A673 (cell line): ENCODE results near the gene RPL13A. TPM values are rescaled to one million over a fixed set of nuclear protein-coding genes. Genes with fewer than 3 reads are reported as not detected.

Experiments used
- BruUV-seq: library from RNA; stranded (reverse); fragments of 400-500 nt; replicated peaks from 2 replicates; lab custom pipeline; 2021; lab: Mats Ljungman, UMichigan
- CTCF ChIA-PET: fragments of 300-600 bp; sonication (Branson Sonifier 250); formaldehyde crosslinking; loops from one replicate; lab custom pipeline; 2022; ENCODE audit warnings: antibody characterized with exemption; lab: Charles Lee
- POLR2A ChIA-PET: fragments of 300-600 bp; sonication (Branson Sonifier 250); formaldehyde crosslinking; loops from one replicate; lab custom pipeline; 2022; ENCODE audit warnings: antibody characterized with exemption; ENCODE audit not compliant: low non-redundant PET; lab: Charles Lee
- DNase-seq: peaks from one replicate; pipeline ENCODE4 v3.0.0-alpha.2; 2015; ENCODE audit warnings: low spot score
- H3K27ac ChIP-seq: fragments of 200-600 bp; sonication (generic); 2 replicates; pipeline ENCODE4 v1.5.1; 2016; ENCODE audit warnings: mixed run types, low read depth, mild to moderate bottlenecking, mixed read lengths, antibody characterized with exemption, low read length; ENCODE audit not compliant: poor library complexity, severe bottlenecking
- H3K27me3 ChIP-seq: fragments of 200-600 bp; sonication (generic); replicated peaks from 2 replicates; pipeline ENCODE4 v1.6.1; 2017; ENCODE audit warnings: mixed run types, low read depth, mild to moderate bottlenecking, mixed read lengths, antibody characterized with exemption, low read length; ENCODE audit not compliant: insufficient read depth, poor library complexity
- H3K36me3 ChIP-seq: fragments of 200-600 bp; sonication (generic); 2 replicates; pipeline ENCODE4 v1.6.1; 2016; ENCODE audit warnings: mixed run types, mild to moderate bottlenecking, mixed read lengths, antibody characterized with exemption, low read length; ENCODE audit not compliant: insufficient read depth, poor library complexity, severe bottlenecking
- H3K4me1 ChIP-seq: fragments of 200-600 bp; sonication (generic); 2 replicates; pipeline ENCODE4 v1.6.1; 2017; ENCODE audit warnings: mixed run types, mild to moderate bottlenecking, mixed read lengths, antibody characterized with exemption, low read length; ENCODE audit not compliant: insufficient read depth, poor library complexity, severe bottlenecking
- H3K4me3 ChIP-seq: fragments of 200-600 bp; sonication (generic); 2 replicates; pipeline ENCODE4 v1.5.1; 2016; ENCODE audit warnings: low read depth, mixed run types, mild to moderate bottlenecking, mixed read lengths, low read length; ENCODE audit not compliant: poor library complexity, severe bottlenecking
- H3K9me3 ChIP-seq: fragments of 200-600 bp; sonication (generic); 2 replicates; pipeline ENCODE4 v1.6.1; 2016; ENCODE audit warnings: mixed run types, low read depth, mild to moderate bottlenecking, mixed read lengths, antibody characterized with exemption, low read length; ENCODE audit not compliant: poor library complexity, severe bottlenecking
- EZH2 ChIP-seq: fragments of 200-600 bp; sonication (generic); IDR thresholded peaks from 2 replicates; pipeline ENCODE4 v1.6.1; 2017; ENCODE audit warnings: borderline replicate concordance, low read depth, mild to moderate bottlenecking, mixed read lengths, antibody characterized with exemption, low read length; ENCODE audit not compliant: poor library complexity, severe bottlenecking
- intact Hi-C: fragments of 100-400 bp; cut with micrococcal nuclease; formaldehyde crosslinking; loops from one replicate; pipeline ENCODE4 v1.10.0; 2022; ENCODE audit not compliant: unreplicated experiment
- total RNA-seq: library from RNA; stranded (reverse); gene quantifications from 2 replicates; pipeline ENCODE4 v1.2.3, GENCODE V29; 2021
- TF ChIP-seq, protein P1 (sequence below): fragments of 300-800, 200-600 bp; sonication (generic); conservative IDR thresholded peaks from 2 replicates; pipeline ENCODE4 v1.5.1; 2017; ENCODE audit warnings: low read depth, mild to moderate bottlenecking, antibody characterized with exemption, low read length, moderate library complexity, mixed read lengths

Gene RPL13A
- total RNA-seq, 1 experiment from 2014 or later: 2,390 TPM

DNA sequence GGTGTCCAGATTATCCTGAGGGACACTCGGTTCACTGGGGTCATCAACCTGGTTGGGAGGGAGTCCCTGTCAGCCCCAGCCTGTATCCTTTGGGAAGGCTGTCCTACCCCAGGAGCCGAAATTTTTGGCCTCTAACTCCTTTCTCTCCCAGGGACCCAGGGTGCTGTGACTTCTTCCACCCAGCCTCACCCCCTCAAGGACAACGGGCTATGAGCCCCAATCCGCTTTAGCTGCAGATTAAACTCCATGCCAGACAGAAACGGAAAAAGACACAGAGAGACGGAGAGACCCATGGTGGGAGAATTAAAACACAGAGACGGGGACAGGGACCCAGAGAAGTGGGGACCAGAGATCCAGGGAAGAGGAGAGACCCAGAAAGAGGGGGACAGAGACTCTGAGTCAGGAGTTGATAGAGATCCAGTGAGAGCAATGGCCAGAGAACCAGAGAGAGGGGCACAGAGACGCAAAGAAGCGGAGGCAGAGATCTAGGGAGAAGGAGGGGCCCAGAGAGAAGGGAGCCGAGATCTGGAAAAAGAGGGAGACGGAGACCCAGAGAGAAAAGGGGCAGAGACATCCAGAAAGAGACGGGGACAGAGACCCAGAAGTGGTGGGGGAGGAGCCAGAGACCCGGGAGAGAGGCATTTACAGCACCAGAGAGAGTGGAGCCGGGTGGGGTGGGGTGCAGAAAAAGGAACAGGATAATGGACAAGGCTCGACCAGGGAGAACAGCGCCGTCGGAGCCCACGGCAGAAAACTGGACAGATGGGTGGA, 46.8 kb upstream of the RPL13A start:
- POLR2A ChIA-PET: no interaction called here
- TF ChIP-seq EZH2: no peak
- TF ChIP-seq, protein P1, sequence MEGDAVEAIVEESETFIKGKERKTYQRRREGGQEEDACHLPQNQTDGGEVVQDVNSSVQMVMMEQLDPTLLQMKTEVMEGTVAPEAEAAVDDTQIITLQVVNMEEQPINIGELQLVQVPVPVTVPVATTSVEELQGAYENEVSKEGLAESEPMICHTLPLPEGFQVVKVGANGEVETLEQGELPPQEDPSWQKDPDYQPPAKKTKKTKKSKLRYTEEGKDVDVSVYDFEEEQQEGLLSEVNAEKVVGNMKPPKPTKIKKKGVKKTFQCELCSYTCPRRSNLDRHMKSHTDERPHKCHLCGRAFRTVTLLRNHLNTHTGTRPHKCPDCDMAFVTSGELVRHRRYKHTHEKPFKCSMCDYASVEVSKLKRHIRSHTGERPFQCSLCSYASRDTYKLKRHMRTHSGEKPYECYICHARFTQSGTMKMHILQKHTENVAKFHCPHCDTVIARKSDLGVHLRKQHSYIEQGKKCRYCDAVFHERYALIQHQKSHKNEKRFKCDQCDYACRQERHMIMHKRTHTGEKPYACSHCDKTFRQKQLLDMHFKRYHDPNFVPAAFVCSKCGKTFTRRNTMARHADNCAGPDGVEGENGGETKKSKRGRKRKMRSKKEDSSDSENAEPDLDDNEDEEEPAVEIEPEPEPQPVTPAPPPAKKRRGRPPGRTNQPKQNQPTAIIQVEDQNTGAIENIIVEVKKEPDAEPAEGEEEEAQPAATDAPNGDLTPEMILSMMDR: no peak
- CTCF ChIA-PET: interaction anchor here (0.7 to 1.1 kb wide), 2 partner anchors 9 to 49 kb away, joined by 3 read pairs; no protein-coding TSS in a partner anchor
- Histone ChIP-seq H3K27ac (no peak overlapping the region), H3K27me3 (peaks cover 36% of the 10 kb centered on the region), H3K4me1 (peaks cover 12% of the 10 kb centered on the region), H3K36me3 (no peaks in the 10 kb centered on the region), H3K9me3 (no peaks in the 10 kb centered on the region), H3K4me3 (peak overlapping the region; percentile 68)
- no peak for DNase-seq
- BruUV-seq: no TSS peak
- intact Hi-C loops: loop anchor here (5.0 kb wide), 2 partner anchors 213 to 343 kb away; no protein-coding TSS in a partner anchor

DNA sequence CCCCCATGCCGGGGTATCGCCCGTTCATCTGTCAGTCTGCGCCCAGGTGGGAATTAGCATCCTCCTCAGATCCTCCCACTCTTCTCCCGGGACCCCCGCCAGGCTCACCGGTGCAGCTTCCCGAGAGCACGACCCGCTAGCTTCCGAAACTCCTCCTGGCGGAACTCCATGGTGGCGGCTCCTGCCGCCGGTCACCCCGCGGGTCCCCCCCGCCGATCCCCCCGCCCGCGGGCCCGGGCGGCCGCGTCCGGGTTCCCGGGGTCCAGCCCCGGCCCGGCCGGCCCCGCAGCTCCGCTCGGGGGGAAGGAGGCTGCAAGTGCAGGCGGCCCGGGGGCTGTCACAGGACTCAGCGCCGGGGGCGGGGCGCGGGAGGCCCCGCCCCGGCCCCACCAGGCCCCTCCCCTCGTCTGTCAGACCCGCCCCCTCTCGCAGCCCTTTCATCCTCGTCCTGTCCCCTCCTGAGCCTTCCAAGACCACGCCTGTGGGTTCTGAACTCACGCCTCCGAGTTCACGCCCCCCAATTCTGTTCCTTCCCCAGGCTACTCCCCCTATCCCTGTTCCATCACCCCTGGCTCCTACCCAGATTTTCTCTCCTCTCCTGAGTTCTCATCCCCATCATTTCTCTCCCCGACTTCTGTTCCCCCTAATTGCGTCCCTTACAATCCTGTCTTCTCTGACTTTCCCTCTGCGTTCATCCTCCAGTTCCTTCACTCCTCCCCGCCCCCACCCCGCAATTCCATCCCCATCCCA, 46.0 kb upstream of the RPL13A start, which contains the start of gene SLC17A7:
Gene SLC17A7 (minus strand): TSS at position 318 of the 750 bp plus-strand sequence. CDS start 148 bp downstream, at position 170.
- CTCF ChIA-PET: interaction anchor here (0.7 to 2.2 kb wide), 2 partner anchors 10 to 50 kb away, joined by 3 to 10 read pairs; no protein-coding TSS in a partner anchor
- H3K4me3 ChIP-seq: peak within 1 kb of the TSS; percentile 68
- H3K4me1 ChIP-seq: peaks cover 12% of the 10 kb centered on the region
- H3K9me3 ChIP-seq: no peaks in the 10 kb centered on the region
- no peak for TF ChIP-seq EZH2
- TF ChIP-seq, protein P1: no peak
- peak; percentile 71 for DNase-seq
- intact Hi-C loops: loop anchor here (5.0 kb wide), 2 partner anchors 214 to 344 kb away; no protein-coding TSS in a partner anchor
- H3K36me3 ChIP-seq: no peaks in the 10 kb centered on the region
- POLR2A ChIA-PET: no interaction called here
- H3K27me3 ChIP-seq: peaks cover 36% of the 10 kb centered on the region
- BruUV-seq: no TSS peak
- no peak within 1 kb of the TSS for H3K27ac ChIP-seq

DNA sequence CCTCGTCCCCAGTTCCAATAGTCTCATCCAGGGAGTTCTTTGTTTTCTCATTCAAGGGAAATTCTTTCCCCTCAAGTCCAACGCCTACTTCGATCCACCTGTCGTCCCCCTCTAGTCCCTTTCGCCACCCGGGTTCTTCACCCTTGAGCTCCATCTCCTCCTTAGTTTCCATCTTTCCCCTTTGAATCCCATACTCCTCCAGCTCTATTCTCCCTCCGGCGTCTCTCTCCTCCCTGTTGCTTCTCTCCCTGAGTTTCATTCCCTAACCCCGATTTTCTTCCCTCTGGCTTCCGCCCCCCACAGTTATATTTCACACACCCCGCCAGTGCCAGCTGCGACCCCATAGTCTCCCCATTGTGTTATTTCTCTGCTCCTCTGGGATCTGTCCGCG, 45.5 kb upstream of the RPL13A start:
- Histone ChIP-seq H3K9me3 (no peaks in the 10 kb centered on the region), H3K27me3 (peaks cover 36% of the 10 kb centered on the region), H3K27ac (no peak overlapping the region), H3K4me1 (peaks cover 15% of the 10 kb centered on the region), H3K4me3 (peak overlapping the region; percentile 68), H3K36me3 (no peaks in the 10 kb centered on the region)
- no peak for TF ChIP-seq EZH2
- TF ChIP-seq, protein P1: no peak
- BruUV-seq: no TSS peak
- intact Hi-C loops: loop anchor here (5.0 kb wide), 2 partner anchors 215 to 345 kb away; no protein-coding TSS in a partner anchor
- ChIA-PET CTCF (interaction anchor here (2.2 kb wide), 1 partner anchor 50 kb away, joined by 10 read pairs; no protein-coding TSS in a partner anchor), POLR2A (no interaction called here)
- DNase-seq: no peak
